Upper lobe of left lung (tissue), 6 donors: ENCODE data around the gene SUSD6. TPM values are rescaled to one million over a fixed set of nuclear protein-coding genes. Genes with fewer than 3 reads are reported as not detected.

ENCODE experiments used
- ATAC-seq, 2 donors: fragments of 200-7000 bp; cut with Tn5 transposase; one replicate each; pipeline ENCODE4 v1.9.1; 2022; ENCODE audit warnings: mild to moderate bottlenecking in 2 of 2, moderate library complexity in 2 of 2; ENCODE audit not compliant: low FRiP score in 2 of 2
- DNase-seq, 2 donors: peaks; one replicate each; pipeline ENCODE4 v3.0.0-alpha.2; 2019 to 2020
- H3K27ac ChIP-seq, 4 donors: fragments of 200-600 bp; sonication (generic); one replicate each; pipeline ENCODE4 v1.5.1; 2016 to 2019
- H3K27me3 ChIP-seq, 4 donors: fragments of 200-600 bp; sonication (generic); one replicate each; pipeline ENCODE4 v1.5.1; 2017 to 2019
- H3K36me3 ChIP-seq, 4 donors: fragments of 200-600 bp; sonication (generic); one replicate each; pipeline ENCODE4 v1.5.1; 2016 to 2019
- H3K4me1 ChIP-seq, 4 donors: fragments of 200-600 bp; sonication (generic); one replicate each; pipeline ENCODE4 v1.5.1; 2018 to 2019
- H3K4me3 ChIP-seq, 4 donors: fragments of 200-600 bp; sonication (generic); one replicate each; pipeline ENCODE4 v1.5.1; 2017 to 2019; ENCODE audit warnings: mild to moderate bottlenecking in 2 of 4, moderate library complexity in 1 of 4
- H3K9me3 ChIP-seq, 4 donors: fragments of 200-600 bp; sonication (generic); one replicate each; pipeline ENCODE4 v1.5.1; 2018 to 2019
- CTCF ChIP-seq, 6 experiments: fragments of 450-650 bp in 4 of 6; fragments of 200-600 bp in 2 of 6; sonication (generic) in 2 of 6; IDR thresholded peaks; one replicate each; pipeline ENCODE4 v1.5.1; 2016 to 2019; ENCODE audit warnings: antibody characterized with exemption in 6 of 6
- EP300 ChIP-seq, 4 donors: sonication (generic); formaldehyde crosslinking; IDR thresholded peaks; one replicate each; pipeline ENCODE4 v1.5.1; 2017; ENCODE audit warnings: antibody characterized with exemption in 4 of 4, control low read depth in 2 of 4
- POLR2A ChIP-seq, 4 donors: fragments of 450-650 bp; IDR thresholded peaks; one replicate each; pipeline ENCODE4 v1.5.1; 2016 to 2017; ENCODE audit warnings: antibody characterized with exemption in 4 of 4, mild to moderate bottlenecking in 2 of 4
- POLR2AphosphoS5 ChIP-seq, 2 donors: sonication (generic); formaldehyde crosslinking; IDR thresholded peaks; one replicate each; pipeline ENCODE4 v1.5.1; 2017; ENCODE audit warnings: antibody characterized with exemption in 2 of 2
- WGBS, 2 donors: methylation state at CpG; one replicate each; pipeline ENCODE4 v1.1.5; 2017 to 2018; 5-methylcytosine and 5-hydroxymethylcytosine counted together
- total RNA-seq, 6 donors: library from RNA; depleted of rRNA in 4 of 6; stranded (reverse); fragments of >200 nt in 4 of 6; gene quantifications; one replicate each; pipeline versions ENCODE4 v1.1.0 to v1.2.1, GENCODE V29; 2016 to 2021
- donor health status: DM: no; HTN: no; CAD: no; lungs with moderate emphysema.
- donor health status: DM: no; HTN: yes; CAD: no; lungs with severe emphysema.

The SUSD6 gene, protein sequence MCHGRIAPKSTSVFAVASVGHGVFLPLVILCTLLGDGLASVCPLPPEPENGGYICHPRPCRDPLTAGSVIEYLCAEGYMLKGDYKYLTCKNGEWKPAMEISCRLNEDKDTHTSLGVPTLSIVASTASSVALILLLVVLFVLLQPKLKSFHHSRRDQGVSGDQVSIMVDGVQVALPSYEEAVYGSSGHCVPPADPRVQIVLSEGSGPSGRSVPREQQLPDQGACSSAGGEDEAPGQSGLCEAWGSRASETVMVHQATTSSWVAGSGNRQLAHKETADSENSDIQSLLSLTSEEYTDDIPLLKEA
- total RNA-seq = 10 to 100 TPM; 63.4 to 90.4 (median 81.6) TPM

- peak within 1 kb of the TSS; percentile 83 to 89 (median 85) for H3K4me3 ChIP-seq
- H3K36me3 ChIP-seq = no peaks in the 10 kb centered on the region
- DNase-seq (peak; percentile 94 to 98), ATAC-seq (peak; percentile 91 to 93)
- peak in 2 of 4 donors; percentile 74 to 86 for TF ChIP-seq POLR2A (IDR thresholded peaks at IDR 0.05)
- TF ChIP-seq EP300 (IDR thresholded peaks at IDR 0.05) = no peak
- TF ChIP-seq POLR2AphosphoS5 (IDR thresholded peaks at IDR 0.05) = peak; percentile 74 to 92
- H3K4me1 ChIP-seq = peaks cover 42 to 58% (median 52%) of the 10 kb centered on the region in 4 donors
- H3K27ac ChIP-seq = peak within 1 kb of the TSS; percentile 97 to 99 (median 98)
- no peaks in the 10 kb centered on the region for H3K27me3 ChIP-seq
- 1% methylated on average over 28 to 49 of the region's 105 CpGs for WGBS, 2 donors
- H3K9me3 ChIP-seq = no peaks in the 10 kb centered on the region
Measured at GRCh38 chr14:69611172-69612013, at the start of gene SUSD6. Gene SUSD6, plus strand, starts transcription at chr14:69611596. Its CDS starts 46,997 bp downstream, at chr14:69658593.

- H3K27ac ChIP-seq = no peak overlapping the region
- no peaks in the 10 kb centered on the region for H3K27me3 ChIP-seq
- no peak for DNase-seq
- no peak overlapping the region for H3K4me3 ChIP-seq
- no peak for TF ChIP-seq CTCF (IDR thresholded peaks at IDR 0.05)
- no peak for TF ChIP-seq POLR2AphosphoS5 (IDR thresholded peaks at IDR 0.05)
- no peak for TF ChIP-seq EP300 (IDR thresholded peaks at IDR 0.05)
- TF ChIP-seq POLR2A (IDR thresholded peaks at IDR 0.05) = no peak
- no peaks in the 10 kb centered on the region for H3K4me1 ChIP-seq
- H3K36me3 ChIP-seq = no peaks in the 10 kb centered on the region
- ATAC-seq = no peak
- no peaks in the 10 kb centered on the region for H3K9me3 ChIP-seq
Measured at GRCh38 chr14:69561893-69562292, 49.5 kb upstream of the SUSD6 start.

GRCh38 chr14:69567563-69567962, 43.8 kb upstream of the SUSD6 start:
- DNase-seq (no peak), ATAC-seq (no peak)
- WGBS, 2 donors = 82 to 88% methylated on average over 5 of the region's 5 CpGs
- no peaks in the 10 kb centered on the region for H3K36me3 ChIP-seq
- H3K4me3 ChIP-seq = no peak overlapping the region
- peaks cover 0 to 27% (median 14%) of the 10 kb centered on the region in 4 donors for H3K27me3 ChIP-seq
- H3K4me1 ChIP-seq = peaks cover 11 to 14% (median 13%) of the 10 kb centered on the region in 4 donors
- TF ChIP-seq CTCF (IDR thresholded peaks at IDR 0.05) (no peak), POLR2AphosphoS5 (IDR thresholded peaks at IDR 0.05) (no peak), POLR2A (IDR thresholded peaks at IDR 0.05) (no peak), EP300 (IDR thresholded peaks at IDR 0.05) (no peak)
- H3K27ac ChIP-seq = no peak overlapping the region
- H3K9me3 ChIP-seq = no peaks in the 10 kb centered on the region

DNA sequence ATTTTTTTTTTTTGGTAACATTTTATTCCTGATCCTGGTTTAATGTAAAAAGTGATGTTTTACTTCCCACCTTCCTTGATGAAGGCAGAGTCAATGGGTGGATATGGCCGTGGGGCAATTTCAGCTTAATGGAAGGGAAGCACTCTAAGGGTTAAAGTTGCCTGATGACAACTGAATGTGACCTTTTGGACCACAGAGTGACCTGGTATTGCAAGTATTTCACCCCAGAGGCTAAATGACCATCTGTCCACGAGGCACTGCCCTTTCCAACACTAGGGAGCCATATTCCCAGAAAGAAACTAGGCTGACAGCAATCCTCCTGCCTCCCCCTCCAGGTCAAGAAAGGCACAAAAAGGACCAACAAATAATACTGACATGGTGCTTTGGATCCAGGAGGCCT, 41.5 kb upstream of the SUSD6 start:
- TF ChIP-seq CTCF (IDR thresholded peaks at IDR 0.05) = no peak
- no peak for TF ChIP-seq EP300 (IDR thresholded peaks at IDR 0.05)
- TF ChIP-seq POLR2A (IDR thresholded peaks at IDR 0.05) = no peak
- TF ChIP-seq POLR2AphosphoS5 (IDR thresholded peaks at IDR 0.05) = no peak
- Histone ChIP-seq H3K36me3 (no peaks in the 10 kb centered on the region), H3K27ac (no peak overlapping the region), H3K9me3 (no peaks in the 10 kb centered on the region), H3K27me3 (peaks cover 0 to 48% (median 33%) of the 10 kb centered on the region in 4 donors), H3K4me3 (no peak overlapping the region), H3K4me1 (peaks cover 24 to 36% (median 32%) of the 10 kb centered on the region in 4 donors)
- DNase-seq (no peak), ATAC-seq (no peak)
- WGBS, 2 donors = 48 to 52% methylated on average over 2 of the region's 2 CpGs

- H3K27me3 ChIP-seq = peaks cover 0 to 48% (median 33%) of the 10 kb centered on the region in 4 donors
- no peak for DNase-seq
- peaks cover 24 to 38% (median 32%) of the 10 kb centered on the region in 4 donors for H3K4me1 ChIP-seq
- no peak overlapping the region for H3K27ac ChIP-seq
- ATAC-seq = no peak
- H3K36me3 ChIP-seq = no peaks in the 10 kb centered on the region
- 85 to 89% methylated on average over 7 of the region's 7 CpGs for WGBS, 2 donors
- H3K9me3 ChIP-seq = no peaks in the 10 kb centered on the region
- TF ChIP-seq POLR2AphosphoS5 (IDR thresholded peaks at IDR 0.05) (no peak), EP300 (IDR thresholded peaks at IDR 0.05) (no peak), CTCF (IDR thresholded peaks at IDR 0.05) (no peak), POLR2A (IDR thresholded peaks at IDR 0.05) (no peak)
- no peak overlapping the region for H3K4me3 ChIP-seq
Measured at GRCh38 chr14:69570836-69571330, 40.5 kb upstream of the SUSD6 start.
